ENCODE measurements around the gene HCN3.
"Not testable (repeated sequence)": the region's sequence is repeated elsewhere in the genome, so short reads cannot be mapped to it uniquely, and the experiment has no call there.

Gene HCN3

DNA sequence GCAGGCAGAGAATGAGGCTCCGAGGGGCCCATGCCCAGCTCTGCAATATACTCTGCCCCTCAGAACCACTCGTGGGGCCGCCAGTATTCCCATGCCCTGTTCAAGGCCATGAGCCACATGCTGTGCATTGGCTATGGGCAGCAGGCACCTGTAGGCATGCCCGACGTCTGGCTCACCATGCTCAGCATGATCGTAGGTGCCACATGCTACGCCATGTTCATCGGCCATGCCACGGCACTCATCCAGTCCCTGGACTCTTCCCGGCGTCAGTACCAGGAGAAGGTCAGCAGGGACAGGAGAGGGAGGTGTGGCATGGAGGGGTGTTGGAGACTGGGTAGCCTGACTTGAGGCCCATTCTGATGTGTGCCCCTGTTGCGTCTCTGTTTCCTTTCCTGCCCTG is 7.2 kb downstream of the HCN3 start:
- WGBS (ENCODE audit: insufficient coverage, insufficient read length), result no CpG with 5 or more reads among the region's 12 CpGs

DNA sequence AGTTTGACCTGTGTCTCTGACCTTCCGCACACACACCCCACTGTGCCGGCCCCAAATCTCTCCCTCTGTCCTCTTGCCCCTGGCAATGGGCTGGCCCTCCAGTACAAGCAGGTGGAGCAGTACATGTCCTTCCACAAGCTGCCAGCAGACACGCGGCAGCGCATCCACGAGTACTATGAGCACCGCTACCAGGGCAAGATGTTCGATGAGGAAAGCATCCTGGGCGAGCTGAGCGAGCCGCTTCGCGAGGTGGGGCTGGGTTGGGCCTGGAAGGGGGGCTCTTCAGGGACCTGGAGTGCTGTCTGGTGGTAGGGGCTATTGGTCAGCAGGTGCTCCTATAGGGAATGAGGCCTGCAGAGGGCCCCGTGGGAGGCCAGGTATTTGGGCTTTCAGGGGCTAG is 7.8 kb downstream of the HCN3 start:
- Histone ChIP-seq H3K27me3 (ENCODE audit: control insufficient read depth, insufficient read depth, low read length) (no peaks in the 10 kb centered on the region), H3K4me3 (ENCODE audit: low read length) (no peak overlapping the region), H3K9me3 (ENCODE audit: control insufficient read depth, insufficient read depth, low read length) (no peaks in the 10 kb centered on the region), H3K36me3 (ENCODE audit: control insufficient read depth, insufficient read depth, low read length) (no peaks in the 10 kb centered on the region), H3K4me1 (ENCODE audit: control insufficient read depth, insufficient read depth, low read length) (no peaks in the 10 kb centered on the region), H3K27ac (ENCODE audit: low read length) (no peak overlapping the region)
- no peak for DNase-seq (ENCODE audit: low read depth, low spot score)
- no CpG with 5 or more reads among the region's 14 CpGs for WGBS (ENCODE audit: insufficient coverage, insufficient read length)

More for the DNA sequence above, 7.2 kb downstream of the HCN3 start:
- Histone ChIP-seq H3K27me3 (ENCODE audit: control insufficient read depth, insufficient read depth, low read length) (no peaks in the 10 kb centered on the region), H3K4me3 (ENCODE audit: low read length) (no peak overlapping the region), H3K4me1 (ENCODE audit: control insufficient read depth, insufficient read depth, low read length) (no peaks in the 10 kb centered on the region), H3K9me3 (ENCODE audit: control insufficient read depth, insufficient read depth, low read length) (no peaks in the 10 kb centered on the region), H3K27ac (ENCODE audit: low read length) (no peak overlapping the region), H3K36me3 (ENCODE audit: control insufficient read depth, insufficient read depth, low read length) (no peaks in the 10 kb centered on the region)
- no peak for DNase-seq (ENCODE audit: low read depth, low spot score)

DNA sequence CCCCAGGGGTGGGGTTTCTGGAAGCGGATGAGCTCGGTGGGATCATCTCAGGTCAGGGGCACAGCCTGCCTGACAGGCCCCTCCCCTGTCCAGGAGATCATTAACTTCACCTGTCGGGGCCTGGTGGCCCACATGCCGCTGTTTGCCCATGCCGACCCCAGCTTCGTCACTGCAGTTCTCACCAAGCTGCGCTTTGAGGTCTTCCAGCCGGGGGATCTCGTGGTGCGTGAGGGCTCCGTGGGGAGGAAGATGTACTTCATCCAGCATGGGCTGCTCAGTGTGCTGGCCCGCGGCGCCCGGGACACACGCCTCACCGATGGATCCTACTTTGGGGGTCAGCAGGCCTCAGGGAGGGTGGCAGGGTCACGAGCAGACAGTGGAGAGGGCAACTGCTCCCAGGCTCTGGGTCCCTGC is 8.4 kb downstream of the HCN3 start:
- Histone ChIP-seq H3K4me3 (ENCODE audit: low read length) (no peak overlapping the region), H3K9me3 (ENCODE audit: control insufficient read depth, insufficient read depth, low read length) (no peaks in the 10 kb centered on the region), H3K27ac (ENCODE audit: low read length) (no peak overlapping the region), H3K27me3 (ENCODE audit: control insufficient read depth, insufficient read depth, low read length) (no peaks in the 10 kb centered on the region), H3K4me1 (ENCODE audit: control insufficient read depth, insufficient read depth, low read length) (no peaks in the 10 kb centered on the region), H3K36me3 (ENCODE audit: control insufficient read depth, insufficient read depth, low read length) (no peaks in the 10 kb centered on the region)
- no CpG with 5 or more reads among the region's 18 CpGs for WGBS (ENCODE audit: insufficient coverage, insufficient read length)
- DNase-seq (ENCODE audit: low read depth, low spot score), result no peak

DNA sequence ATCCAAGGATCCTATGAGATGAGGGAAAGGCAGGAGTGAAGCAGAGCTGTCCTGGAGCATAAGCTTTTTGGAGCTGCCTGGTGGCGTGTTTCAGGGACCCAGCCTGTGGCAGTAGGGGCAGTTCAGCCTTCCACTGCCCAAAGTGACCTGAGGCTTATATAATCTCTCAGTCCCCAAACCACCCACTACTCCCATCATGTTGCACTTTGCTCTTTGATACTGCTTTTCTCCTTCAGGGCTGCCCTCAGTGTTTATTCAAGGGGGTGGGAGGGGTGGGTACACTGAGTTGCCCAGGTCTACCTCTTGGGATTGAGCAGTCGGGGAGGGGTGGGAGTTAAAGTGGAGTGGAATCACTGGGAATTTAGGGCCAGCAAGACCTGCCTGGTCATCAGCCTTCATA is 9.3 kb downstream of the HCN3 start:
- WGBS (ENCODE audit: insufficient coverage, insufficient read length), result no CpG with 5 or more reads among the region's 2 CpGs
- Histone ChIP-seq H3K4me3 (ENCODE audit: low read length) (no peak overlapping the region), H3K36me3 (ENCODE audit: control insufficient read depth, insufficient read depth, low read length) (no peaks in the 10 kb centered on the region), H3K27ac (ENCODE audit: low read length) (no peak overlapping the region), H3K27me3 (ENCODE audit: control insufficient read depth, insufficient read depth, low read length) (no peaks in the 10 kb centered on the region), H3K4me1 (ENCODE audit: control insufficient read depth, insufficient read depth, low read length) (no peaks in the 10 kb centered on the region), H3K9me3 (ENCODE audit: control insufficient read depth, insufficient read depth, low read length) (no peaks in the 10 kb centered on the region)
- DNase-seq (ENCODE audit: low read depth, low spot score), result no peak

DNA sequence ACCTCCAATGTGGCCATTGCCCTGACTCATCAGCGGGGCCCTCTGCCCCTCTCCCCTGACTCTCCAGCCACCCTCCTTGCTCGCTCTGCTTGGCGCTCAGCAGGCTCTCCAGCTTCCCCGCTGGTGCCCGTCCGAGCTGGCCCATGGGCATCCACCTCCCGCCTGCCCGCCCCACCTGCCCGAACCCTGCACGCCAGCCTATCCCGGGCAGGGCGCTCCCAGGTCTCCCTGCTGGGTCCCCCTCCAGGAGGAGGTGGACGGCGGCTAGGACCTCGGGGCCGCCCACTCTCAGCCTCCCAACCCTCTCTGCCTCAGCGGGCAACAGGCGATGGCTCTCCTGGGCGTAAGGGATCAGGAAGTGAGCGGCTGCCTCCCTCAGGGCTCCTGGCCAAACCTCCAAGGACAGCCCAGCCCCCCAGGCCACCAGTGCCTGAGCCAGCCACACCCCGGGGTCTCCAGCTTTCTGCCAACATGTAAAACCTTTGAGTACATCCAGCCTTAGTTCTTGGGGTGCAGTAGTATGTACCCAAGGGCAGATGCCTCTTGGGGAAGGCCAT is 10.8 kb downstream of the HCN3 start:
- DNase-seq (ENCODE audit: low read depth, low spot score), result no peak
- Histone ChIP-seq H3K4me1 (ENCODE audit: control insufficient read depth, insufficient read depth, low read length) (no peaks in the 10 kb centered on the region), H3K4me3 (ENCODE audit: low read length) (no peak overlapping the region), H3K27ac (ENCODE audit: low read length) (no peak overlapping the region), H3K27me3 (ENCODE audit: control insufficient read depth, insufficient read depth, low read length) (no peaks in the 10 kb centered on the region), H3K9me3 (ENCODE audit: control insufficient read depth, insufficient read depth, low read length) (no peaks in the 10 kb centered on the region), H3K36me3 (ENCODE audit: control insufficient read depth, insufficient read depth, low read length) (no peaks in the 10 kb centered on the region)
- no CpG with 5 or more reads among the region's 21 CpGs for WGBS (ENCODE audit: insufficient coverage, insufficient read length)

DNA sequence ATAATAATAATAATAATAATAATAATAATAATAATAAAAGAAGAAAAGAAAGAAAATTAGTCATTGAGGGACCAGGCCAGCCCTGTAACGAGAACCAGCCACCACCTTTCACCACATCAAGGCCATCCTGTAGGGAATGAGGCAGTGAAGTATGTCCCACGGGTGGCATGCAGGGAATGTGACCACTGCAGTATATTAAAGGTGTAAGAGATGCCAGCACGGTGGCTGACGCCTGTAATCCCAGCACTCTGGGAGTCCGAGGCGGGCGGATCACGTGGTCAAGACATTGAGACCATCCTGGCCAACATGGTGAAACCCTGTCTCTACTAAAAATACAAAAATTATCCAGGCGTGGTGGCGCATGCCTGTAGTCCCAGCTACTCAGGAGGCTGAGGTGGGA is 13.7 kb downstream of the HCN3 start:
- H3K27ac ChIP-seq (ENCODE audit: low read length); H3K9me3 ChIP-seq (ENCODE audit: control insufficient read depth, insufficient read depth, low read length); H3K27me3 ChIP-seq (ENCODE audit: control insufficient read depth, insufficient read depth, low read length); H3K4me1 ChIP-seq (ENCODE audit: control insufficient read depth, insufficient read depth, low read length); H3K4me3 ChIP-seq (ENCODE audit: low read length); H3K36me3 ChIP-seq (ENCODE audit: control insufficient read depth, insufficient read depth, low read length); DNase-seq (ENCODE audit: low read depth, low spot score): not testable (repeated sequence)
- WGBS (ENCODE audit: insufficient coverage, insufficient read length), result no CpG with 5 or more reads among the region's 10 CpGs

DNA sequence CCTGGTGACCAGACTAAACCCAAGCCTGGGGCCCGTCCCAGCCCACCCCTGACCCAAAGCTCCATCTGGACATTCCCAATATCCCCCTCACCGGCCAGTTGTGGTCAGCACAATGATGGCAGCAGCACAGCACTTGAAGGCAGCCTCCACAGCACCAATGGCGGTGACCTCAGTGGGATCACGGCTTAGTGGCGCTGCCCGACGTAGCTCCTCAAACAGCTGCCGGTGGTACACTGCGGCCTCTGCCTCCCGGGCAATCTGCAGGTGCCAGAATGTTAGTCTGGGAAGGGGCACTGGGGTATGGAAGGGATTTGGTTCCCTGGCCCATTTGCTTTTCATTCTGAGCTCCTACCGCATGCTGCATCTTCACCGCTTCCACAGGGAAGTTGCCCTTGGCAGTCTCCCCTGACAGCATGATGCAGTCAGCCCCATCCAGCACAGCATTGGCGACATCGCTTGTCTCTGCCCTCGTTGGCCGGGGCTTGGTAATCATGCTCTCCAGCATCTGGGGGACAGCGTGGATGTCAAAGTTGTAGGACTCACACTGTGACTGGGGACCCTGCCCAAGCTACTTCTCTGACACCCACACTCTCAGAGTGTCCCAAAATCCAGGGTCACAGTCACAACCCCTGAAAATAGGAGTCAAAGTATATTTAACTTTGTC is 16.0 kb downstream of the HCN3 start:
- no peak overlapping the region for H3K27ac ChIP-seq (ENCODE audit: low read length)
- H3K36me3 ChIP-seq (ENCODE audit: control insufficient read depth, insufficient read depth, low read length), result no peaks in the 10 kb centered on the region
- H3K9me3 ChIP-seq (ENCODE audit: control insufficient read depth, insufficient read depth, low read length), result no peaks in the 10 kb centered on the region
- no peak for DNase-seq (ENCODE audit: low read depth, low spot score)
- no peak overlapping the region for H3K4me3 ChIP-seq (ENCODE audit: low read length)
- WGBS (ENCODE audit: insufficient coverage, insufficient read length), result no CpG with 5 or more reads among the region's 17 CpGs
- H3K4me1 ChIP-seq (ENCODE audit: control insufficient read depth, insufficient read depth, low read length), result peaks cover 8% of the 10 kb centered on the region; the same call in 1 of the 2 replicates
- H3K27me3 ChIP-seq (ENCODE audit: control insufficient read depth, insufficient read depth, low read length), result peaks cover 8% of the 10 kb centered on the region; the same call in 1 of the 2 replicates

DNA sequence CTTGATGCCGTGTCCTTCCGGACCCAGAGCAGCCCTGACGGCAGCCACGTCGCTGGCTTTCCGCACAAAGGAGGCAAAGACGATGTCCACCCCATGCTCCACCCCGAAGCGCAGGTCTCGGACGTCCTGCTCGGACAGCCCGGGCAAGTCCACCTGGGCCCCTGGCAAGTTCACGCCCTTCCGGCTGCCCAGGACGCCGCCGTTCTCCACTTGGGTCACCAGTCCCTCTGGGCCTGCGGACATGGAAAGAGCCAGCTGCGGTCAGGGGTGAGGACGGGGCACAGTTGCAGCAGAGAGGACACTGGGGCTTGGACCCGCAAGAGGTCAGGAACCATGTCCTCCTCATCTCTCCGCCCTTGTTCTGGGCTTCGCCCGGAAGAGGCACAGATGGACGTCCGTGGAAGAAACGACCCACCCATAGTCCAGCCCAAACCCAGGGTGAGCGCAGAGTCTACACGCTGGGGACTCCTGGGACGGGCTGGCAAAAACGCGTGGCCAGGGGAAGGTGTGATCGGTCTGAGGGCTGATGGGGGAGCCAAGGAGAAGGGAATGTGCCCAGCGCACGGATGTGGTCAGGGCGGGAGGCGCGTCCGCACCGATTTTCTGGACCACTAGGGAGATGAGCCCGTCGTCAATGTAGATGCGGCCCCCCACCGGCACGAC is 17.4 kb downstream of the HCN3 start:
- WGBS (ENCODE audit: insufficient coverage, insufficient read length), result no CpG with 5 or more reads among the region's 46 CpGs
- Histone ChIP-seq H3K36me3 (ENCODE audit: control insufficient read depth, insufficient read depth, low read length) (no peaks in the 10 kb centered on the region), H3K4me3 (ENCODE audit: low read length) (peak overlapping the region; percentile 55; the same call in 1 of the 2 replicates), H3K4me1 (ENCODE audit: control insufficient read depth, insufficient read depth, low read length) (peaks cover 8% of the 10 kb centered on the region; the same call in 1 of the 2 replicates), H3K9me3 (ENCODE audit: control insufficient read depth, insufficient read depth, low read length) (no peaks in the 10 kb centered on the region), H3K27ac (ENCODE audit: low read length) (no peak overlapping the region), H3K27me3 (ENCODE audit: control insufficient read depth, insufficient read depth, low read length) (peaks cover 8% of the 10 kb centered on the region; the same call in 1 of the 2 replicates)
- no peak for DNase-seq (ENCODE audit: low read depth, low spot score)

DNA sequence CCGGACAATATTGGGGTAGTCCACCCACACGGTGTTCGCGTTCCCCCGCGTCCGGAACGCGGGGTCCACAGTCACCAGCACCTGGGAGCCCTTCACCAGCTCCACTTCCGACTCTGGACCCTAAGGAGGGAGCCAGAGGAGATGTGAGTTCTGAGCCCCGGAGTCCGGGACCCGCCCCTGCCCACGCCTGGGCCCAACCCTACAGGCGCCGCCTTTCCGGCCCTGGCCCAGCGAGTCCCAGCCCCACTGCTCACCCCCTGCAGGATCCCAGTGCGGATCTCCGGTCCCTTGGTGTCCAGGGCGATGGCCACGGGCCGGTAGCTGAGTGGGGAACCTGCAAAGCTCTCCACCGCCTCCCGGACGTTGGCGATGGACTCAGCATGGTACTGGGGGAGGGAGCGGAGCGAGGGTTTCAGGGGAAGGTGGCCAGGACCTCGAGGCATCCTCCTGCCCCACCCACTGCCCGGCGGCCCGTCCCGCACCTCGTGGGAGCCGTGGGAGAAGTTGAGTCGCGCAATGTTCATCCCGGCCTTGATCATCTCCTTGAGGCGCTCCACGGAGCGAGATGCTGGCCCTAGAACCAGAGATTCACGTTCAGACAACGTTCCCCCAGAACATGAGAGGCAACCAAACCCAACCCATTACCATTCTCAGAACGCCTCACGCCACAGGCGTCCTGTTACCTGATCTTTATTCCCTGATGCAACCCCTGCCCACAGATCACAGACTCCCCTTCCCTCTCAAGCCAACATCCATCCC is 18.1 kb downstream of the HCN3 start:
- DNase-seq (ENCODE audit: low read depth, low spot score), result no peak
- Histone ChIP-seq H3K4me1 (ENCODE audit: control insufficient read depth, insufficient read depth, low read length) (peaks cover 8% of the 10 kb centered on the region; the same call in 1 of the 2 replicates), H3K27me3 (ENCODE audit: control insufficient read depth, insufficient read depth, low read length) (peaks cover 8% of the 10 kb centered on the region; the same call in 1 of the 2 replicates), H3K9me3 (ENCODE audit: control insufficient read depth, insufficient read depth, low read length) (no peaks in the 10 kb centered on the region), H3K27ac (ENCODE audit: low read length) (no peak overlapping the region), H3K4me3 (ENCODE audit: low read length) (peak overlapping the region; percentile 55; the same call in 1 of the 2 replicates), H3K36me3 (ENCODE audit: control insufficient read depth, insufficient read depth, low read length) (no peaks in the 10 kb centered on the region)
- no CpG with 5 or more reads among the region's 47 CpGs for WGBS (ENCODE audit: insufficient coverage, insufficient read length)

DNA sequence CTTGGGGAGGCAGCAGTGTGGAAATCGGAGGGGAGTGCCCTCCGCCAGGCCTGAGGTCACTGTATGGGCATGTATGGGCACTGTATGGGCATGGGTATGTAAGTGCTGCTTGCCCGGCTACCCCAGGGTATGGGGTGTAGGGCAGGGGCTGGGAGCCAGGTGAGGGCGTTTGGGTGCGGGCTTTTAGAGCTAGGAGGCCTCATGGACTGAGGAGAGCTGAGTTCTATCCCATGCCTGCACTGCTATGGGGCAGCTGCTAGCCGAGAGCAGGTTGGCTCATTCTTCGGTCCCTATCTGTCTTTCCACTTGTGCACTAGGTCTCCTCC is 18.6 kb downstream of the HCN3 start:
- Histone ChIP-seq H3K4me1 (ENCODE audit: control insufficient read depth, insufficient read depth, low read length) (peaks cover 8% of the 10 kb centered on the region; the same call in 1 of the 2 replicates), H3K36me3 (ENCODE audit: control insufficient read depth, insufficient read depth, low read length) (no peaks in the 10 kb centered on the region), H3K4me3 (ENCODE audit: low read length) (peak overlapping the region; percentile 55; the same call in 1 of the 2 replicates), H3K9me3 (ENCODE audit: control insufficient read depth, insufficient read depth, low read length) (no peaks in the 10 kb centered on the region), H3K27me3 (ENCODE audit: control insufficient read depth, insufficient read depth, low read length) (peaks cover 8% of the 10 kb centered on the region; the same call in 1 of the 2 replicates), H3K27ac (ENCODE audit: low read length) (no peak overlapping the region)
- DNase-seq (ENCODE audit: low read depth, low spot score), result no peak
- whole genome bisulfite sequencing (ENCODE audit: insufficient coverage, insufficient read length), result no CpG with 5 or more reads among the region's 7 CpGs

All from iPS DF 6.9 (cell line).